GM19035 (cell line): ENCODE results near the gene RALGPS2.
A peak's percentile ranks its signal among the peaks of the same experiment; 100 is the strongest.
"Not testable (repeated sequence)": the region's sequence is repeated elsewhere in the genome, so short reads cannot be mapped to it uniquely, and the experiment has no call there.

ENCODE experiments used
- ATAC-seq: cut with Tn5 transposase; IDR thresholded peaks from one replicate; pipeline ENCODE4 v1.9.1; 2021; ENCODE audit not compliant: unreplicated experiment

RALGPS2 gene

DNA sequence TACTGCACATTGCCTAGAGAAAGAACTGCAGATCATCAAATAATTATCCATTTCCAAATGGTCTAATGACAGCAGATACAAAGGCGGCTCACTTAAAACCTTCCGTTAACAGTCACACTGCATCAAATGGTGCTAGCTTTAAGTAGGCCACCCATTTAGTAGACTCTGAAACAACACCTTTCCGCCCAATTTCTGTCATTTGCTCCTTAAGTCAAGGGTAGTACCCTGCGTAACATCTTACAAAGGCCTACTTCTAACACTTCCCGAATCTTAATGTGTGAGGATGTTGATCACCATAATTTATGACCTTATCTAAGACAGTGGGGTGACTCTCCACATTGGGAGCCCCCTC, 692 bp upstream of the RALGPS2 start:
- no peak for ATAC-seq

DNA sequence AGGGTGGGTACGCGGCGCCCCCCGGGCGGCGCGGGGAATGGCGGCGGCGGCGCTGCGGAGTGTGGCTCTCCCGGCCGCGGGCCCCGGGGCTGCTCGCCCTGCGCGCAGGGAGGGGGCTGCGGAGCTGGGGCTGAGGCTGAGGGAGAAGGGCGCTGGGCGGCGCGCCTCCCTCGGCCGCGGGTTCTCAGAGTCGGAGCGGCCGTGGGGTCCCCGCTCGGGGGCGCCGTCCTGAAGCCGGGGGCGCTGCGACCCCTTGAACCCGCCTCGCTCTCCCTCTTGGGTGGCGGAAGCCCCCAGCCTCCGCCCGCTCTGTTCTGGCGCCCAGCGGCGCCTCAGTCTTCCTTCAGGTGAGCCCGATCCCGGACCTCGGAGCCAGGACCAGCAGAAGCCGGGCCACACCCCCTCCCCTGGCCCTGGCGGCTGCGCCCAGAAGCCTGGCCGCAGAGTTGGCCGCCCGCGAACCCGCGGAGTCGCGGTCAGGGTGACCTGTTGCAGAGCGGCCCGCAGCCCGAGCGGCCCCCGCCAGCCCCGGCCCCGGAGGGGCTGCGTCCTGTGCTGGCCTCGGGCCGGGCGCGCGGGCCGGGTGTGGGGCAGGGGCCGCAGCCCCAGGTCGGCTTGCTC, 532 bp downstream of the RALGPS2 start:
- ATAC-seq = peak; percentile 40

DNA sequence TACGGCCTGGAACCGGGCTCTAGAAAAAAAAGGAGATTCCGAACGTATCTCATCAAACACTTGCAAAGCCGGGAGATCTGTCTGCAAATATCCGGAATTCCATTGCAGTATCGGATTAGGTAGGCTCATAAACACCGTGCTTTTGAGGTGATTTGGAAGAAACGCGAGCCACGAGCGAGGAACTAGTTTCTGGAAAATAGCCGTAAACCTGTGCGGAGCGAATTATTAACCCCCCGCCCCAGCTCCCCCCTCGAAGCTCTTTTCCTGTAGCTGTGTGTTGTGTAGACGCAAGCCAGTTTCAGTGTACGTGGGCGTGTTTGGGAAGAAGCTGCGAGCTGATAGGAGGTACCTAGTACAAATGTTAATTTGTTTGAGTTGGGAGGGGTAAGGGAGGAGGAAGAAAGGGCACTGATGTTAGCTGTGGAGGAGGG, 1.1 kb downstream of the RALGPS2 start:
- peak; percentile 63 for ATAC-seq

DNA sequence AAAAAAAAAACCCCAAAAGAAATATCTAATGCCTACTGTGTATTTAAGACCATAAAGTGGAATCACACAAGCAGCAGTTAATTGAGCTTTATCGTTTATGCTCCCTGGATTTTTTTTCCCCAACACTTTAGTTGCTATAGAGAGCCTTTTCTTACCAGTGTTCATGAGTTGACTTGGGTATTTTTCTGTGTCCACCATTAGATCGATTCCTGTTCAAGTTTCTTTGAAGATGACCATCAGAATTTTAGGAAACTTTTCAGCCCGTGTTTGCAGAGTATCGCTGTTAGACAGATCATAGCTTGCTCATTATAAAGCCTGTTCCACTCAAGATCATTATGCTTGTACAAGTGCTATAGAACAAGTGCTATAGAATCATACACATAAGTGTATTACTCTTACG, 1.5 kb downstream of the RALGPS2 start:
- no peak for ATAC-seq

DNA sequence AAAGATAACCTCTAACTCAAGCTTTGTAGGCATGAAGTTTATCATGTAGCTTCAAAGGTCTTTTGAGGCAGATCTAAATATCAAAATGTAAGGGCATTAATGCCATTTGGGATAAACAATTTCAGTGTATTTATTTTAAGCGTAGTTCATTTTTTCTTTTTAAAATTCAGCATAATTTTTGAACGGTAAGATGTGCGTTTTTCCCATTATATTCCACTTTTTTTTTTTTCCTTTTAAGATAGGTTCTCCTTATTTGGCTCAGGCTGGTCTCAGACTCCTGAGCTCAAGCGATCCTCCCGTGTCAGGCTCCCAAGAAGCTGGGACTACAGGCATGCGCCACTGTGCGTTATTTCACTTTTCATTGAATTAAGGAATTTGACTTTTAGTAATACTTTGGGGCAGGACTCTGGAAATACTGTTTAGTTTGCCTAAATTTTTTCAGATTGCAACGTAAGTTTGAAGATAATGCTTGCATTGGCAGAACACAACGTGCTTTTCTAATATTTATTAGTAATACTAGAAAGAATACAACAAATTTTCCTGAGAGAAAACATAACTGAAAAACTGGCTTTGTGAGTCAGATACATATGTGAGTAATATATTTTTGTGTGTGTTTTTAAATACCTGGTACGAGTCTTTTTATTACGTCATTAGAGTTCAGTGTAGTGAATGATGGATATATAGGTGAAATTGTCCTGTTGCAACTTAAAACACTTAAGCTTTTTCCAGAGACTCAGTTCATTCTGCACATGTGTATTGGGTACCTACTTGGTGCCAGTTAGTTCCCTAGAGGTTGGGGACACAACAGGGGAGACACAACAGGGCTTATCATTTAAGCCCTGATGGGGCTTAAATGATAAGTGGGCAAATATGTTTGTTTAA, 2.2 kb downstream of the RALGPS2 start:
- no peak for ATAC-seq

DNA sequence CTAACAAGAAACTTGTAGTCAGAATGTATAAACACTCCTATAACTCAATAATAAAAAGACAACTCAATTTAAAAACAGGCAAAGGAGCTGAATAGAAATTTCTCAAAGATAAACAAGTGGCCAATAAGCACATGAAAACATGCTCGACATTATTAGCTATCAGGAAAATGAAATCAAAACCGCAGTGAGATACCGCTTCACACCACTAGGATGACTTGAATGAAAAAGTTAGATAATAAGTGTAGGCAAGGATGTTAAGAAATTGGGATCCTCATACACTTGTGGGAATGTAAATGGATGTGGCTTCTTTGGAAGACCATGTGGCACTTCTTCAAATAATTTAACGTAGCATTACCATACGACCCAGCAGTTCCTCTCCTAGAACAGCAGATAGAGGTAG, 8.9 kb downstream of the RALGPS2 start:
- no peak for ATAC-seq

DNA sequence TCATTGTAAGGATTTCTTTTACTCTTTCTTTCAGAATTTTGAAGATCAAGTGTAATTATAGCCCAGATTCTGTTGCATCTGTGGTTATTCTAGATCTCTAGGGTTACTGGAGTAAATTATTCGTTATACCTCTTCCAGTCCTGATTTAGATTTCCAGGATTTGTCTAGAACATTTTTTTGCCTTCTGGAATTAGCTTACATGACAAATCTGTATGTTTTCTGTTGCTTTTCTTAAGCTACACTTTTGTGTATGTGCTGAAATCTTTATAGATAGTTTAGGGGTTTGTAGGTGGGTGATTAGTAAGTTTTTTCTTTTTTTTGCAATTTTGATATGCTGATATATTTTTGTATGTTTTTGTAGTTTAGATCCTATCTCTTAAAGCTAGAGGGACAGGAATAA, 13.7 kb downstream of the RALGPS2 start:
- ATAC-seq = no peak

DNA sequence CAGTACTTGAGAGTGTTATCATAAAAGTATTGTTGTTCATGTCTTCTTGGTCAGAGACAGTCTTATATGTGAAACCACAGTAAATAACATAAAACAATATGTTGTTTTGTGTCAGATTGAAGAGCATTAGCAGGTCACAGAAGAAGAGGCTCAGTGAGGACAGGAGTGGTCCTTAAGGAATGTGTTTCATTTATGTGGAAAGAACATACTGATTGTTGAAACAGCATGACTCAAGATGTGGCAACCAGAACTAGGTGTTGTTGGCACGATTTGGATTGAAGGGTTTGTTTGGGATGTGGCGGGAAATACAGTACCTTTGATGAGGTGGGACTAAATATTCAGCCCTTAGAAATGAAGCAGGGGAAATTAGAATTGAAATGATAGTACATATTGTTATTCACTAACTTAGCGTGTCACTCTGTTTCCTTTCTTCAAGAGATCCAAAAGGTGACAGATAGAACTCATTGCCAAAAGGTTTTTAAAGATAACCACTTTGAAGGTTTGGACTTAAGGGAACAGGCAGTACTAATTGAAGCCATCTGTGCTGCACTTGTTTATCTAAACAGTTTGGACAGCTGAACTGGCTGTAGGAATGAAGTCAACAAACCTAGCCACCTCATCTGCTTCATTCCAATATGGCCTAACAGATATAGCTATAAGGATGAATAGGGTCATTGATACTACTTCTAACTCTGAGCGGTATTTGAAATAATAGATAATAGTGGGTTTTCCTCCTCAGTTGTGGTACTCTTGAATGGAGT, 14.4 kb downstream of the RALGPS2 start:
- ATAC-seq = no peak

DNA sequence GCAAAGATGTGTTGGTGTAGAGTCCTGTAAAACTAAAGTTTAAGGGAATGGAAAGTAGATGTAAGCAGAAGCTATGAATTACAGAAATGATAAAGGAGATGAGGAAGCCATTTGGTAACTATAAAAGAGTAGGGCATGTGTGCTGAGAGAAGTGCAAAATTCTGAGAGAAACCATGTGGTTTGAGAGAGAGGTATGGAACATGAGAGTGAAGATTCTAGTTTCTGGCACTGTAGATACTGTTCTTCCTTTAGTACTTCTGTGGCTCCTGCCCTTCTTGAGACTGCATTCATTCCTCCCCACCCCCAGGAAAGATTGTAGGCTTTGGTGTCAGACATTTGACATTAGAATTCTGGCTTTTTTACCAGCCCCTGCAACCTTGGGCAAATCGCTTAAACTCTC, 15.4 kb downstream of the RALGPS2 start:
- ATAC-seq = no peak

DNA sequence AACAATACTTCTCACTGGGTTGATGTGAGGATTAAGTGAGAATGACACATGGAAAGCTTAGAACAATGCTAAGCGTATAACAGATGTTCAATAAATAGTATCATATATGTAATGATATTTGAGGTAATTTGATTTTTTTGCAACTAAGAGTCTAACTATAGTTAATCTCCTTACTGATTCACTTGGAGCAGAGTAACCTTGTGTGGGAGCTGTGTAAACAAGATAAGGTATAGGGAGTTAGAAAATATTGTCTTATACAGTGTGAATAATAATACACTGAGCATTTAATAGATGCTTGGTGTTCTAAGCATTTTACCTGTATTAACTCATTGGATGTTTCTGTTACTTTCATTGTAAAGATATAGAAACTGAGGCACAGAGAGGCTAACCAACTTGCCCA, 15.9 kb downstream of the RALGPS2 start:
- ATAC-seq = no peak

DNA sequence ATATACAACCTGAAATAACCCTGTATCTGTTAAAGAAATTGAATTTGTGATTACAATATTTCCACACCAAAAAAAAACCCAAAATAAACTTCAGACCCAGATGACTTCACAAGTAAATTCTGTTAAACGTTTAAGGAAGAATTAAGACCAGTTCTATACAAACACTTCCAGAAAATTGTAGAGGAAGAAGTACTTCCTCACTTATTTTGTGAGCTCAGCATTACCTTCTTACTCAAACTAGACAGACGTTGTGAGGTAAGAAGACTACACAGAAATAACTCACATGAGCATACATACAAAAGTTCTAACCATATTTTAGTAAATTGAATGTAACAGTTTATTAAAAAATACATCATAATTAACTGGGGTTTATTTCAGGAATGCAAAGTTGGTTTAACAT, 18.8 kb downstream of the RALGPS2 start:
- no peak for ATAC-seq

DNA sequence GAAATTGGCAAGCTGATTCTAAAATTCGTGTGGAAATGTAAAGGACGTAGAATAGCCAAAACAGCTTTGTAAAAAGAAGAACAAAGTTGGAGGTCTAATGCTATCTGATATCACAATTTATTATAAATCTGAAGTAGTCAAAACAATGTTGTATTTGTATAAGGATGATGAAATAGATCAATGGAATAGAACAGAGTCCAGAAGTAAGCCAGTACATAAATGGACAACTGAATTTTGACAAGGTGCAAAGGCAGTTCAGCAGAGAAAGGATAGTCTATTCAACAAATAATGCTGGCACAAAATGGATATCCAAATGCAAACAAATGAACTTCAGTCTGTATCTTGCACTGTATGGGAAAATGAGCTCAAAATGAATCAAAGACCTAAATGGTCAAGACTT, 20.2 kb downstream of the RALGPS2 start:
- no peak for ATAC-seq

DNA sequence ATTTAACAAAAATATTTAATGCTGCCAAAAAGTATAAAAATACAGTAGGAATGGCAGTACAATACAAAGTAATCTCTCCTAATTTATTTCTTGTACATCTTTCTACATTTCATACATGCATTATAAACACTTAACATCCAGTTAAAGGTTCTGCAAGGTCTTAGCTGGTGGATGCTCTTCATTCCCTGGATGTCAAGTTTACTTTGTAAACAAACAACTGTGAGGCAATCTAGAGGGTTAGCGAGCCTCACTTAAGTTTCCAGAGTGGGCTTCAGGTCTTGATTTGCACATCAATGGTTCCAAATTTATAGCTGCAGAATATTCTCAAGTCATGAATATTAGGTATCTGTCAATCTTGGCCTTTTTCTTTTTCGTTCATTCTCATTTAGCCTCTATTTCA, 21.3 kb downstream of the RALGPS2 start:
- no peak for ATAC-seq

DNA sequence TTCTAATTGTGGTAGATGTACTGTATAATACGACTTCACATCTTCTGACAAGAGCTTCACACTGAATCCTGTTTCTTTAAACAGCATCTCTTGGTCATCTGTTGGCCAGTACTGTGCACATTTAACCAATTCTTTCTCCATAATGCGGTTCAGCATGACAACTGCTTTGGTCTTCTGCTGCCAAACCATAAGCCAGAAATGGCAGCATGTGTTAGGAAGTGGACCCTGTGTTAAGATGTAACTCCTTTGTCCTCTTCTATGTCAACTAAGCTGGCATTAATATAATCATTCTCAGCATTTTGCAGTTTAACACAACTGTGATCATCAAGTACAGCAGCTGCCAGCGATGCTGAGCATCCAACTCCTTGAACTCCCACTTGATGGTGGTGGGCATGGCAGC, 22.3 kb downstream of the RALGPS2 start:
- ATAC-seq = not testable (repeated sequence)

DNA sequence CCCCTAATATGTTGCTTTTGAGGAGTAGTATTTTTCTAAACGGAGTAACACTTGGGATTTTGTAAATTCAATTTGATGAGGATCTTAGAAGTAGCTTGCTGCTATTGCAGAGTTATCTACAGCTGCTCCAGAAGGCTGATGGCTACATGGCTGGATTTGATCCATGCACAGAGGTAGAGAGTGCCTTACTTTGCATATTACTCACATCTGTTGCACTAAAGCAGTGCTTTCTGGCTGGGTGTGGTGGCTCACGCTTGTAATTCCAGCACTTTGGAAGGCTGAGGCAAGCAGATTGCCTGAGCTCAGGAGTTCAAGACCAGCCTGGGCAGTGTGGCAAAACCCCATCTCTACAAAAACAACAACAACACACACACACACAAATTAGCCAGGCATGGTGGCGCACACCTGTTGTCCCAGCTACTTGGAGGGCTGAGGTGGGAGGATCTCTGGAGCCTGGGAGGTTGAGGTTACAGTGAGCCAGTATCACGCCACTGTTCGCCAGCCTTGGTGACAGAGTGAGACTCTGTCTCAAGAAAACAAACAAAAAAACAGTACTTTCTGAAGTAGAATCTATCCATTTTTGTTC, 24.6 kb downstream of the RALGPS2 start:
- ATAC-seq = no peak

DNA sequence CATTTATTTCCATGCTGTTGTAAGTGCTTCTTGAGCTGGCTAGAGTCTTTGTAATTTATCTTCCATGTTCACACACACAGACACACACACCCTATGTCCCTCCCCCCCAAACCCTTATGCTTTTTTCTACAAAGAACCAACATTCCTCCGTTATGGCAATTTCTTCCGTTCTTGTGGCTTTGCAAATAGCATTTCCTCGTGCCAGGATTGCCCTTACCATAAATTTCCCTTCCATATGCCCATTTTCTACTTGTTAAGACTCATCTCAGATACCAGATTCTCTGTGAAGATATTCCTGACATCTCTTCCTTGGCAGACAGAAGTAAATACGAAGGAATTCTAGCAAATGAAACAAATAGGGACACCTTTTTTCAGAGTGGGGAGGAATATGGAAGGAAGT, 26.0 kb downstream of the RALGPS2 start:
- no peak for ATAC-seq

DNA sequence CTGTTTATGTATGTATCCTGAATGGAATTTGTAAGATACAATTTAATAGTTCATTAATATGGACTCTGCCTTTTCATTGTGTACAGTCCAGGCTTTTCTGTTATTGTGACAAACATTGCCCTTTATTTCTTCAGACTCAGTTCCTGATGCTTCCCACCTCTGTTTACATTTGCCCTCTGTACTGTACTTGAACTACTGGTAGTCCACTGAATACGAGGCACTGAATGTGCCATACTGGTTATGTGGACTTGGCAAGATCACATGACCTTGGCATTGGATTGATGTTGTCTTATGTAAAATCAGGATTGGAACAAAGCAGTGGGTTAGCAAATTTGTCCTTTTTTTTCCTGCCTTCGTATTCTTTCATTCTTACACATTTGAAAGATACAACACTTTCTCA, 27.8 kb downstream of the RALGPS2 start:
- no peak for ATAC-seq

DNA sequence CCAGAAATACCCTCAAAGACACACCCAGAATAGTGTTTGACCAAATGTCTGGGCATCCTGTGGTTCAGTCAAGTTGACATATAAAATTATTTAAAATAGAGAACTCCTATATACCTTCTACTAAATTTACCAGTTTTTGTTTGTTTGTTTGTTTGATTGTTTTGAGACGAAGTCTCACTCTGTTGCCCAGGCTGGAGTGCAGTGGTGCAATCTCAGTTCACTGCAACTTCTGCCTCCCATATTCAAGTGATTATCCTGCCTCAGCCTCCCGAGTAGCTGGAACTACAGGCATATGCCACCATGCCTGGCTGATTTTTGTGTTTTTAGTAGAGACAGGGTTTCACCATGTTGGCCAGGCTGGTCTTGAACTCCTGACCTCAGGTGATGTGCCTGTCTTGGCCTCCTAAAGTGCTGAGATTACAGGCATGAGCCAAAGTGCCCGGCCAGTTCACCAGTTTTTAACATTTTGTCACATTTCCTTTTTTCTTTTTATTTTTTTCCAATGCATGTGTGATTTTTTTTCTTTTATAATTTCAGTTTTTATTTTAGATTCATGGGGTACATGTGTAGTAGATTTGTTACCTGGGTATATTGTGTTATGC, 29.7 kb downstream of the RALGPS2 start:
- ATAC-seq = not testable (repeated sequence)

DNA sequence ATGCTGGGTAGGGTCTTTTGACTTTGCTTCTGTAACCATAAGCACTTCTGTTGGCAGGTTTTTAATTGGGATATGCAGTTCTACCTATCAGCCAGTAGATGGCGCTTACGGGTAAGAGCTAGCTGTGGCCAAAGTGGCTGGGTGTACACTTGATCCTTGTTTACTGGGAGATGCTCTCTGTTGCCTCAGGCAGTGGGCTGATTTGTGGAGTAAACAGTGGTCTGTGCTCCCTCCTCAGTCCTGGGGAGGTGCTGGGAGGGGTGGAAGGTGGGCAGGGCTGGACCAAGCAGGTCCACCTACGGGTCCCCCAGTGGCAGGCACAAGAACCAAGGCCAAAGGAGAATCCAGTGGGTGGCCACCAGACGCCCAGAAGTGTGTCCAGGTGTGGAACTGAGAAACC, 43.4 kb downstream of the RALGPS2 start:
- ATAC-seq = no peak

DNA sequence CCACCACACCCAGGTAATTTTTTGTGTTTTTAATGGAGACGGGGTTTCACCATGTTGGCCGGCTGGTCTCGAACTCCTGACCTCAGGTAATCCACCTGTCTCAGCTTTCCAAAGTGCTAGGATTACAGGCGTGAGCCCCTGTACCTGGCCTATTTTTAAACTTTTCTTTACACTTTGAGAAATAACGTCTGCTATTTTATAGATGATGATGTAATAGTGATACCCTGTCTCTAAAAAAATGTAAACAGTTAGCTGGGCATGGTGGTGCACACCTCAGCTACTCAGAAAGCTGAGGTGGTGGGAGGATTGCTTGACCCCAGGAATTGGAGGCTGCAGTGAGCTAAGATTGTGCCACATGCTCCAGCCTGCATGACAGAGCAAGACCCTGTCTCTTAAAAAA, 47.9 kb downstream of the RALGPS2 start:
- no peak for ATAC-seq

DNA sequence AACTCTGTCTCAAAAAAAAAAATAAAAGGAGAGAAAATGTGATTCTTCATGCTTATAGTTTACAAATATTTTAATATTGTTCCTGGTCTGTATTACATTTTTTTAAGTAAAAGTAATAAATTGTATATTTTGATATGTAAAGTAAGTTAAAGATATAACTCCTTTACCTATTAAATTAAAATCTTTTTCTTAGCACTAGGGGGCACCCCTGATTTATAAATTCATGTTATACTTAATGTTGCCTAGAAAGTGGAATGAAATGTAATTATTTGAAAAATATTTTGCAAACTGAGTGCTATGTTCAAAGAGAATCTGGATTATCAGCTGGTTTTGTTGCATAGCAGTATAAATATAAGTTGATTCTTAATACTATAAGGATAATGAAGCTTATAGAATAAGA, 49.2 kb downstream of the RALGPS2 start:
- no peak for ATAC-seq
